PC-9 (cell line): ENCODE results near the gene PIK3R1.

Source experiments
- EZH2 ChIP-seq: fragments of 200-600 bp; sonication (generic); IDR thresholded peaks from 2 replicates; pipeline ENCODE4 v1.8.0; 2017; ENCODE audit warnings: antibody characterized with exemption, low read depth
- TF ChIP-seq, protein P1 (sequence below): fragments of 200-600 bp; sonication (generic); conservative IDR thresholded peaks from 2 replicates; pipeline ENCODE4 v1.6.1; 2017; ENCODE audit warnings: mixed run types, antibody characterized with exemption, mild to moderate bottlenecking, moderate library complexity

DNA sequence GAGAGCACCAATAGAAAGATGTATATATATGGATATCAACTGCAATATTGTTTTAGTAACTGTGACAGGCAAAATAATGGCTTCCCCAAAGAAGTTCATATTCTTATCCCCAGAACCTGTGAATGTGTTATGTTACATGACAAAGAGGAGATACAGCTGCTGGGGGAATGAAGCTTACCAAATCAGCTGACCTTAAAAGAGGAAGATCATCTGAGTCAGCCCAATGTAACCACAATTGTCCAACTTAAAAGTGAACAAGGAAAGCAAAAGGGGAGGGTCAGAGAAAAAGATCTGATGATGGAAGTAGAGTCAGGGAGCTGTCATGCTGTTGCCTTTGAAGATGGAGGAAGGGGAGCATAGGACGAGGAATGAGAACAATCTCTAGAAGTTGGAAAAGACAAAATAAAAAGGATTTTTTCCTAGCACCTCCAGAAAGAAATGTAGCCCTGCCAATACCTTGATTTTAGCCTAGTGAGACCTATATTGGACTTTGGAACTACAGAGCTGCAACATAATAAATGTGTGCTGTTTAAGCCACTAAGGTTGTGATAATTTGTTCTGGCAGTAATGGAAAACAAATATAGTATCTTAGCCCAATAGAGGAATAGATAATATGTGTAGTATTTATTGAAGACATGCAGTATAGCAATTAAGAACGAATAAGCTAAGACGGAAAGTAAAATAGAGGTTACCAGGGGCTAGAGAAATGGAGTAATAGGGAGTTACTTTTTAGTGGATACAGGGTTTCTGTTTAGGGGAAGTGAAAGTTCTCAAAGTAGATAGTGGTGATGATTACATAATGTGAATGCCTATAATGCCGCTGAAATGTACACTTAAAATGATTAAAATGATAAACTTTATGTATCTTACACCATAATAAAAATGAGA is 115.9 kb downstream of the PIK3R1 start:
- TF ChIP-seq, protein P1, sequence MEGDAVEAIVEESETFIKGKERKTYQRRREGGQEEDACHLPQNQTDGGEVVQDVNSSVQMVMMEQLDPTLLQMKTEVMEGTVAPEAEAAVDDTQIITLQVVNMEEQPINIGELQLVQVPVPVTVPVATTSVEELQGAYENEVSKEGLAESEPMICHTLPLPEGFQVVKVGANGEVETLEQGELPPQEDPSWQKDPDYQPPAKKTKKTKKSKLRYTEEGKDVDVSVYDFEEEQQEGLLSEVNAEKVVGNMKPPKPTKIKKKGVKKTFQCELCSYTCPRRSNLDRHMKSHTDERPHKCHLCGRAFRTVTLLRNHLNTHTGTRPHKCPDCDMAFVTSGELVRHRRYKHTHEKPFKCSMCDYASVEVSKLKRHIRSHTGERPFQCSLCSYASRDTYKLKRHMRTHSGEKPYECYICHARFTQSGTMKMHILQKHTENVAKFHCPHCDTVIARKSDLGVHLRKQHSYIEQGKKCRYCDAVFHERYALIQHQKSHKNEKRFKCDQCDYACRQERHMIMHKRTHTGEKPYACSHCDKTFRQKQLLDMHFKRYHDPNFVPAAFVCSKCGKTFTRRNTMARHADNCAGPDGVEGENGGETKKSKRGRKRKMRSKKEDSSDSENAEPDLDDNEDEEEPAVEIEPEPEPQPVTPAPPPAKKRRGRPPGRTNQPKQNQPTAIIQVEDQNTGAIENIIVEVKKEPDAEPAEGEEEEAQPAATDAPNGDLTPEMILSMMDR, result no peak
- TF ChIP-seq EZH2, result no peak
